ENCODE data around the gene RFC5.
"Not testable (repeated sequence)": the region's sequence is repeated elsewhere in the genome, so short reads cannot be mapped to it uniquely, and the experiment has no call there.

RFC5 gene

DNA sequence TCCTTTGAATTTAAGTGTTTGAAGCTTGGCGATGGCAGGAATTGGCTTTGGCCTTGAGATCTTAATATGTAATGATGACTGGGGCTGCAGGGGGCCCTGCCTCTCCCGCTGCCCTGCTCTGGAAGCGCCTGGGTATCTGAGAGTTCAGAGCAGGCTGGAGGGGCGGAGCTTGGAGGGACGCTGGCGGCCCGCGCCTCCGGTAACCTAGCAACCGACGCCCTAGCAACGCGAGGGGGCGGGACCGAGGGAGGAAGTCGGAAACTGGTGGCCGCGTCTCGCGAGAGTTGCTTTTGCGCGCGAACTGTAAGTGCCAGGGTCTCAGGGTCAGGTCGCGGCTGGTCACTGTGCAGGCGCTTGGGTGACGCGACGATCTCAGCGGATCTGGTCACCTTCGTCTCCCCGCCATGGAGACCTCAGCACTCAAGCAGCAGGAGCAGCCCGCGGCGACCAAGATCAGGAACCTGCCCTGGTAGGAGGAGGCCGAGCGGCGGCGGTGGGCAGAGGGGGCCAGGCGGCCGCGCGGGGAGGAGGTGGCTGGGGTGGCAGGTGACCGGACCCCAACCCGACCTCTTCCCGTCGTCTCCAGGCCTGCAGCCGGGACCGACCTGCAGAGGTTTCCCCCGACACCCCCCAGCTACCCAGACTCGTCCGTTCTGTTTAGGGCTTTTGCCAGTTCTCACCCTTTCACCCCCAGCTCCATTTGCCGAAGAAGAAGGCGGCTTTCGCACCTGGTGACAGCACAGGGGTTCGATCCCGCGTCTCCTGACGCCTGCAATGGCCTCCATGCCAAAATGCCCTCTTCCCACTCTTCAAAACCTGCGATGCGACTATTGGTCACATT lies at the start of gene RFC5:
Gene RFC5 (plus strand): TSS at position 280 of the 841 bp plus-strand sequence. CDS start 125 bp downstream, at position 405.
- peak; percentile 87 for DNase-seq

- DNase-seq, result no peak
These were observed 49.5 kb upstream of the RFC5 start for GRCh38 chr12:117967043-117967442.

DNA sequence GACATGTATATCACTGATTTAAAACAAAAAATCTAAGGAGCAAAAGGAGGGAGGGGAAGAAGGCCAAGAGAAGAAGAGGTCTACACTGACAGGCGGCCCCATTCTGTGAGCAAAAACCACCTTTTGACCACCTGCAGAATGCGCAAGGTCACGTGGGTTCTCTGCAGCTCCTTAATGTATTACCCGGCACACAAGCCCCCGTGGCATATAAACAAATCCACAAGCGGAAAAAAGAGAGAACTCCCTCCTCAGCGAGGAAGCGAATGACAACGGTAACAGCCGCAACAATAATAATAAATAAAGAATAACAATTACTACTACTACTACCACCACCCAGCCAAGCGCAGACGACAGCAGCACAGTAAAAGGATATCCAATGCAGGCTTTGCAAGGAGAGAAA lies 49.0 kb upstream of the RFC5 start:
- no peak for DNase-seq

- no peak for DNase-seq
These were observed 48.2 kb upstream of the RFC5 start for GRCh38 chr12:117968151-117968789.

DNA sequence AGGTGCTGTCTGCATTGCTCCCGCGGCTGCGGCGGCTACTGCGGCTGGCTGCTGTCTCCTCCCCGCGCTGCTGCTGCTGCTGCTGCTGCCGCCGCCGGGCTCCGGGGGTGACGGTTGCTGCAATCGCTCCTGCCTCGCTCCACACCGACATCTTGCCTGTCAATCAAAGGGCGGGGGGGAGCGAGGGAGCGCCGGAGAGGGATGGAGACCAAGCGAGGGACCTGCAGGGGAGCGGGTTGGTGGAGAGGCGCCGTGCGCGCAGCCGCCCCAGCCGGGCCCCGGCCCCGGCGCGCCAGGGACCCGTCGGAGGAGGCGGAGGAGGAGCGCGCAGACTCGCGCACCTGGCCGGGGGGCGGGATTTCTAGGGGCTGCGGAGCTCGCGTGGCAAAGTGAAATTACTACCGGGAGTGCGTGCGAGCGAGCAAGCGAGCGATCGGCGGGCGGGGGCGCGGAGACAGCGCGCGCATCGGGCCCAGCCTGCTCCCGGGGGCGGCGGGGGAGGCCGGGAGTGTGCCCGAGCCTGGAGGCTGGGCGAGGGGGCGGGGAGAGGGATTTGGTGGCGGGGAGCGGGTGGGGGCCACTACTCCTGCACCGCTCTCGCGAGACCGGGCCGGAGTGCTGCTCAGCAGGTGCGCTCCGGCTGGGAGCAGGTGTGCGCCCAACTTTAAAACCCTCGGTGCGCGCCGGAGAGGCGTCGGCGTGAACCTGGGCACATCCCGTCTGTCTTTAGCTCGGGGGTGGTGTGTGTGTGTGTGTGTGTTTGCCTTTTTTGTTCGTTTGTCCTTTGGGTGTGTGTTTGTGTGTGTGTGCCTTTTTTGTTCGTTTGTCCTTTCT lies 47.5 kb upstream of the RFC5 start, which contains the start of gene KSR2:
Gene KSR2 (minus strand): TSS at position 165 of the 834 bp plus-strand sequence. CDS start 735 bp downstream, outside the sequence.
- no peak for DNase-seq

DNA sequence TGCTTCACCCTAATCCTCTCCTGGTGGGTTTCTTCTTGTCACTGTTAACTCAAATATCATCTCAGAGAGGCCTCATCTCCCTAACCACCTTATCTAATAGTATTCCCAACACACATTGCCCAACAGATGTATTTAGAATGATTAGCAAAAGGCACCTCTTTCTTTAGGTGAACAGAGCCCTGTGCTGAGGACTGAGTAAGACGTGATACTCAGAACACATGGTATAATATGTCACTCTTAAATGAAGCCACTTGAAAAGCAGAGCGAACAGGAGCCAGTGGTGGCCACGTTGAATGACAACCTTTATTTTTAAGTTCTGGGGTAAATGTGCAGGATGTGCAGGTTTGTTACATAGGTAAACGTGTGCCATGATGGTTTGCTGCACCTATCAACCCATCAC lies 46.2 kb upstream of the RFC5 start:
- no peak for DNase-seq

- no peak for DNase-seq
These were observed 44.2 kb upstream of the RFC5 start for GRCh38 chr12:117972301-117972700.

- no peak for DNase-seq
These were observed 41.5 kb upstream of the RFC5 start for GRCh38 chr12:117975006-117975405.

GRCh38 chr12:117977373-117977772 lies 39.1 kb upstream of the RFC5 start:
- DNase-seq, result no peak

GRCh38 chr12:117980616-117981015 lies 35.9 kb upstream of the RFC5 start:
- DNase-seq, result no peak

DNA sequence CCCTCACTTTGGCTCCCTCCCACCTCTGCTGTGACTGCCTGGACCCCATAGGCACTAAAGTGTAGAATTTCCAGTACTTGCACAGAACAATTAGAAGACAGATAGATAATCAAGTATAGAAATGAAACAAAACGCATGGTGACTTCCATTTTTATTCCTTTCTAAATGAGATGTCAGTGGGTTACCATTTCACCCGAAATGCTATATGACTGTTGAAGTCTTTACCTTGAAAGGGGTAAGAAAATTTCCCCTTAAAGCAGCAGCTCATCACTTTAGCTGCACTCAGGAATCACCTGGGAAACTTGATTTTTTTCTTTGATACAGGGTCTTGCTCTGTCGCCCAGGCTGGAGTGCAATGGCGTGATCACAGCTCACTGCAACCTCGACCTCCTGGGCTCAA lies 35.2 kb upstream of the RFC5 start:
- no peak for DNase-seq

DNA sequence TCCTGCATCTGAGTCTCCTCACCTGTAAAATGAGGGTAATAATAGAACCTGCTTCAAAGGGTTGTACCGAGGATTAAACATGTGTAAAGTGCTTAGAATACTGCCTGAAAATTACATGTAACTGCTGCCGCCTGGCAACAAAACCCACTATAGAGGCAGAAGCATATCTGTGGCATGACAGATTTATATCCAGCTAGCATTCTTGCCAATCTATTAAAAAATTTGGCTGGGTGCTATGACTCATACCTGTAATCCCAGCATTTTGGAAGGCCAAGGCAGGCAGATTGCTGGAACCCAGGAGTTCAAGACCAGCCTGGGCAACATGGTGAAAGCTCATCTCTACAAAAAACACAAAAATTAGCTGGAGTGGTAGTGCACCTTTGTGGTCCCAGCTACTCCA lies 31.3 kb upstream of the RFC5 start:
- DNase-seq, result no peak

DNA sequence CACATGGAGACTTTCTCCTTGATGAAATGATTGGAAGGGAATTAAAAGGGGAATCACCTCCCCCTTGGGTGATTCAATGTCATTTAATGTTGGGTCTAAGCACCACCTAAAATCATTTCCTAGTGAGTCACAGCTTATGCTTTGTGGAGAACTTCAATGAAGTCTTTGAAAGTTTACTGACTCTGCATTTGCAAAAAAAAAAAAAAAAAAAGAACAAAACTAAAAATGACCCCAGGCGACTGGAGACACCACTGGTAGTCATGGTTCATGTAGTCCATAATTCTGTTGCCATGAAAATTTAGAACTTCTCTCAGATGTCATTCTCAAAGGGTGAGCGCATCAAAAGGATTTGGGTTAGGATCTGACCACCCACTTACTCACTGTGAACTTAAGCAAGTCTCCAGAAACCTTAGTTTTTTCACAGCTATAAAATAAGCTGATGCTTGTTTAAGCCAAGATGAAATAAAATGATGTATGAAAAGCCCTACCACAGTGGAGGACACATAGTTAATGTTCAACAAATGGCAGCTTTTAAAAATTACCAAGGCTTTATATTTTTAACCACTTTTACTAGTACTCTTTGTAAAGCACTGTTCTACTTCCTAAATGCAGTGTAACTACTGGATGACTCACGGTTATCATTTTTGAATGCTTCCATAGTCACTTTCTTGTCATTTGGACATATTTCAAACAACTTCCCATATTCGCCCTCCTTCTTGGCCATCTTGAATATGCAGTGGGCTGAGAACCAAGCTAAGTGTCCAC lies 29.6 kb upstream of the RFC5 start:
- DNase-seq, result no peak

GRCh38 chr12:117994551-117995438 lies 21.7 kb upstream of the RFC5 start:
- DNase-seq, result no peak

GRCh38 chr12:117998719-117999118 lies 17.8 kb upstream of the RFC5 start:
- no peak for DNase-seq

DNA sequence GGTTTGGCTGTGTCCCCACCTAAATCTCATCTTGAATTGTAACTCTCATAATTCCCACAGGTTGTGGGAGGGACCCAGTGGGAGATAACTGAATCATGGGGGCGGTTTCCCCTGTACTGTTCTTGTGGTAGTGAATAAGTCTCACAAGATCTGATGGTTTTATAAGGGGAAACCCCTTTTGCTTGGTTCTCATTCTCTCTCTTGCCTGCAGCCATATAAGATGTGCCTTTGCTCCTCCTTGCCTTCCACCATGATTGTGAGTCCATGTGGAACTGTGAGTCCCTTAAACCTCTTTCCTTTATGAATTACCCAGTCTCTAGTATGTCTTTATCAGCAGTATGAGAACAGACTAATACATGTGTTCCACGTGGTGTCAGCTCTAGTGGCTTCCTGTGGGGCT lies 16.7 kb upstream of the RFC5 start:
- not testable (repeated sequence) for DNase-seq

DNA sequence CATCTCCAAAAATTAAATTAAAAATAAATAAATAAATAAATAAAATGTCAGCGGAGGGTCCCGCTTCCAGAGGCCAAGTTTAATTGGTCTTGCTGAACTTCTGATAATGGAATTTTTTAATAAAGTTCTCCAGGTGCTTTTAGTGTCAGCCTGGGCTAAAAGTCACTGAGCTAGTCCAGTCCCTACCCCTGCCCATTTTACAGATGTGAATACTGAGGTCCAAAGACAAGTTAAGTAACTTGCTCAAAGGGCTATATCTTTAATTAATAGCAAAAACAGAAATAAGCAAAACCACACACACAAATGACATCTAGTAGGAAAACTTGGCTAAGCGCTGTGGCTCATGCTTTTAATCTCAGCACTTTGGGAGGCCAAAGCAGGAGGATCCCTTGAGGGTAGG lies 5.6 kb upstream of the RFC5 start:
- no peak for DNase-seq

- DNase-seq, result no peak
These were observed 5.1 kb upstream of the RFC5 start for GRCh38 chr12:118011377-118011776.

DNA sequence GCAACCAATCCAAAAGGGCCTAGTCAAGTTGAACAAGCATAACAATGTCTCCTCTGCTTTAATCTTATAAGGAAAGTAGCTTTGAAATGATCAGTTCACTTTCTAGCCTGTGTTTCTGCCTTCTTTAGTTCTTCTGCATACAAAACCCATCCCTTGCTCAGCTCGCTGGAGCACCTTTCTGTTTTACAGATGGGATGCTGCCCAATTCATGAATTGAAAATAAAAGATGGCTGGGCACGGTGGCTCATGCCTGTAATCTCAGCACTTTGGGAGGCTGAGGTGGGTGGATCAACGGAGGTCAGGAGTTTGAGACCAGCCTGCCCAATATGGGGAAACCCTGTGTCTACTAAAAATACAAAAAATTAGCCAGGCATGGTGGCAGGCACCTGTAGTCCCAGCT lies 4.5 kb upstream of the RFC5 start:
- DNase-seq, result no peak

DNA sequence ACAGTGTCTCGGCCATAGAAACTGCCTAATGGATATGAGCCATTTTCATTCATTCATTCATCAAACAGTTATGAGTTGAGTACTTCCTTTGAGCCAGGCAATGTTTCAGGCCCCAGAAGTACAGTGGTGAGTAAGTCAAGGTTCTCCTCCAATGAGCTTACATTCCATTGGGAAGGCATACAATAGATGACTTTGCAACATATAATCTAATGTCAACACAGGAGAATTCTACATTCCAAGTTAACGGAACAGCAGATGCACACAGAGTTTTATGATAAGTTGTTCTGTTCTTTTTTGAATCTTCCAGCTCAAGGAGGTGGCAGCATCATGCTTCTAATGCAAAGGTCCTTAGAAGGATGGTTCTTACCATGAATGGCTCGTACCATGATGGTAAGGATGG lies 3.2 kb upstream of the RFC5 start:
- no peak for DNase-seq

DNA sequence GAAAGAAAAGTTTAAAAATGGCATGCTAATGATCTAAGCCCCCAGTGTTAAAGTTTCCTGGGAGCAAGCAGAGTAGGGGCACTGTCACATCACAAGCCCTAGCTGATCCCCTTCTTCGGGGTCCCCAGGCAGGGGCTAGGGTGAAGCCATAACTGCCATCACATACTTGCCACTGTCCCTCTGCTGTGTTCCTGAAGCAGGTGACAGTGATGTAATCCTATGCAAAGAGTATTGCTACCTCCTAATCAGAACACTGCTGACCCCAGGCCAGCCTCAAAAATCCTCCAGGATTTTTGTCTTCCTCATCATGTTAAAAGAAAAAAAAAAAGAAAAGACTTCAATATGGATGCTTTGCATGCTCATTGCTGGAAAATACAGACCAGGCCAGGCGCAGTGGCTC lies 1.2 kb upstream of the RFC5 start:
- no peak for DNase-seq

GRCh38 chr12:118015944-118016343 lies 559 bp upstream of the RFC5 start:
- DNase-seq, result no peak

Data from GOT3 (cell line).